ENCODE measurements around the gene PLA2G4A. TPM values are rescaled to one million over a fixed set of nuclear protein-coding genes. Genes with fewer than 3 reads are reported as not detected.
A peak's percentile ranks its signal among the peaks of the same experiment; 100 is the strongest.

Gene PLA2G4A
- total RNA-seq, 1 experiment from 2014 or later: 3.8 TPM

- H3K4me3 Mint-ChIP-seq (ENCODE audit: unreplicated experiment): no peak overlapping the region
- intact Hi-C loops (cut with micrococcal nuclease): no loop called here
- H3K36me3 Mint-ChIP-seq (ENCODE audit: insufficient read depth, unreplicated experiment): no peaks in the 10 kb centered on the region
- POLR2A ChIA-PET: no interaction called here
- BruUV-seq (replicated peaks): no TSS peak
- no peaks in the 10 kb centered on the region for H3K9me3 Mint-ChIP-seq (ENCODE audit: unreplicated experiment)
- no peak overlapping the region for H3K27ac Mint-ChIP-seq (ENCODE audit: low read depth, unreplicated experiment)
- CTCF ChIA-PET: interaction anchor here (0.6 kb wide), 1 partner anchor 35 kb away, joined by 3 read pairs; no protein-coding TSS in a partner anchor
- DNase-seq (ENCODE audit: unreplicated experiment): no peak
- H3K4me1 Mint-ChIP-seq (ENCODE audit: insufficient read depth, unreplicated experiment): no peaks in the 10 kb centered on the region
- H3K27me3 Mint-ChIP-seq (ENCODE audit: insufficient read depth, unreplicated experiment): no peaks in the 10 kb centered on the region
- no peak for TF ChIP-seq CTCF (IDR thresholded peaks at IDR 0.05; ENCODE audit: unreplicated experiment)
These were observed 9.1 kb downstream of the PLA2G4A start for GRCh38 chr1:186837806-186838205.

- intact Hi-C loops (cut with micrococcal nuclease): no loop called here
- POLR2A ChIA-PET: no interaction called here
- H3K27ac Mint-ChIP-seq (ENCODE audit: low read depth, unreplicated experiment): no peak overlapping the region
- no peaks in the 10 kb centered on the region for H3K4me1 Mint-ChIP-seq (ENCODE audit: insufficient read depth, unreplicated experiment)
- CTCF ChIA-PET: interaction anchor here (0.6 to 1.3 kb wide), 3 partner anchors 10 to 1228 kb away, joined by 3 to 6 read pairs (median 3); no protein-coding TSS in a partner anchor
- no peaks in the 10 kb centered on the region for H3K27me3 Mint-ChIP-seq (ENCODE audit: insufficient read depth, unreplicated experiment)
- H3K9me3 Mint-ChIP-seq (ENCODE audit: unreplicated experiment): no peaks in the 10 kb centered on the region
- no TSS peak for BruUV-seq (replicated peaks)
- no peaks in the 10 kb centered on the region for H3K36me3 Mint-ChIP-seq (ENCODE audit: insufficient read depth, unreplicated experiment)
- H3K4me3 Mint-ChIP-seq (ENCODE audit: unreplicated experiment): no peak overlapping the region
- TF ChIP-seq CTCF (IDR thresholded peaks at IDR 0.05; ENCODE audit: unreplicated experiment): no peak
- peak; percentile 38 for DNase-seq (ENCODE audit: unreplicated experiment)
These were observed 9.8 kb downstream of the PLA2G4A start for GRCh38 chr1:186838380-186839040.

- BruUV-seq (replicated peaks): no TSS peak
- Mint-ChIP-seq H3K4me1 (ENCODE audit: insufficient read depth, unreplicated experiment) (no peaks in the 10 kb centered on the region), H3K27me3 (ENCODE audit: insufficient read depth, unreplicated experiment) (no peaks in the 10 kb centered on the region), H3K27ac (ENCODE audit: low read depth, unreplicated experiment) (no peak overlapping the region), H3K36me3 (ENCODE audit: insufficient read depth, unreplicated experiment) (no peaks in the 10 kb centered on the region), H3K9me3 (ENCODE audit: unreplicated experiment) (no peaks in the 10 kb centered on the region), H3K4me3 (ENCODE audit: unreplicated experiment) (no peak overlapping the region)
- DNase-seq (ENCODE audit: unreplicated experiment): no peak
- intact Hi-C loops (cut with micrococcal nuclease): no loop called here
- POLR2A ChIA-PET: no interaction called here
- TF ChIP-seq CTCF (IDR thresholded peaks at IDR 0.05; ENCODE audit: unreplicated experiment): no peak
- CTCF ChIA-PET: interaction anchor here (0.6 to 1.3 kb wide), 2 partner anchors 9 to 1228 kb away, joined by 3 read pairs; no protein-coding TSS in a partner anchor
These were observed 10.3 kb downstream of the PLA2G4A start for GRCh38 chr1:186839041-186839400.

DNA sequence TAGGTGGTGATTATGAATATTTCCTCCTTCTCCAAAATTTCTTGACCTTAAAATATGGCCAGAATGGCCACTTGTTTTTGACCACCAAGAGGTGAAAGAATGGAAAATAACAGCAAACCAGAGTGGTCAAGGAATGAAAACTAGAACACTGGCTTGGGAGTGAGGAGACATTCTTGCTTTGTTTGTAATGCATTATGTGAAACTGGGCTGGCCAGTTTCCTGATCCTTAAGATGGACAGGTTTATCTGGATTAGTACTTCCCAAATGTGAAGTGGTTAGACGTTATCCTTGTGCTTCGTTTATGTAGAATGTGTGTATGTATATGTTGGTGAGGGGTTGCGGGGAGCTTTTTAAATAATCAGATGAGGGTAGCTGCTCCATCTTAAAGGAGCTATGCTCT, 12.8 kb downstream of the PLA2G4A start:
- intact Hi-C loops (cut with micrococcal nuclease): no loop called here
- H3K36me3 Mint-ChIP-seq (ENCODE audit: insufficient read depth, unreplicated experiment): no peaks in the 10 kb centered on the region
- no peaks in the 10 kb centered on the region for H3K4me1 Mint-ChIP-seq (ENCODE audit: insufficient read depth, unreplicated experiment)
- DNase-seq (ENCODE audit: unreplicated experiment): no peak
- POLR2A ChIA-PET: interaction anchor here (0.7 kb wide), 1 partner anchor 878 kb away, joined by 3 read pairs; no protein-coding TSS in a partner anchor
- H3K9me3 Mint-ChIP-seq (ENCODE audit: unreplicated experiment): no peaks in the 10 kb centered on the region
- CTCF ChIA-PET: interaction anchor here (0.7 to 0.9 kb wide), 2 partner anchors 55 to 348 kb away, joined by 3 read pairs; no protein-coding TSS in a partner anchor
- no TSS peak for BruUV-seq (replicated peaks)
- no peaks in the 10 kb centered on the region for H3K27me3 Mint-ChIP-seq (ENCODE audit: insufficient read depth, unreplicated experiment)
- H3K27ac Mint-ChIP-seq (ENCODE audit: low read depth, unreplicated experiment): no peak overlapping the region
- H3K4me3 Mint-ChIP-seq (ENCODE audit: unreplicated experiment): no peak overlapping the region
- no peak for TF ChIP-seq CTCF (IDR thresholded peaks at IDR 0.05; ENCODE audit: unreplicated experiment)

Measured in MCF 10A (cell line).